GM19438 (cell line): ENCODE measurements around the gene TMBIM6.

Experiments
- ATAC-seq: cut with Tn5 transposase; IDR thresholded peaks from one replicate; pipeline ENCODE4 v1.9.1; 2021; ENCODE audit warnings: low read depth; ENCODE audit not compliant: unreplicated experiment

TMBIM6 gene

DNA sequence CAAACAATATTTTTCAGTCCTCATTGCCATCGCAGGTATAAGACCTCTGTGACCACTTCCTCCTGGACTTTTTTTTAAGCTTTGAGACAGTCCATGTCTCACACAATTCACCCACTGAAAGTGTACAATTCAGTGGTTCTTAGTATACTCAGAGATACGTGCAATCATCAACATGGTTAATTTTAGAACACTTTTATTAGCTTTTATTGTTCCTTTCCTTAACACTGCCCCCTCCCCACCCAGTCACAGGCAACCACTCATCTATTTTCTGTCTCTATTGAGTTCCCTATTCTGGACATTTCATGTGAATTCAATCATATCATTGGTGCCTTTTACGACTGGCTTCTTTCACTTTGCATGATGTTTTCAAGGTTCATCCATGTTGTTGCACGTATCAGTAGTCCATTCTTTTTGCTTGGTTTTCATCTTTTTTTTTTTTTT lies 70.6 kb downstream of the TMBIM6 start:
- ATAC-seq, result no peak

DNA sequence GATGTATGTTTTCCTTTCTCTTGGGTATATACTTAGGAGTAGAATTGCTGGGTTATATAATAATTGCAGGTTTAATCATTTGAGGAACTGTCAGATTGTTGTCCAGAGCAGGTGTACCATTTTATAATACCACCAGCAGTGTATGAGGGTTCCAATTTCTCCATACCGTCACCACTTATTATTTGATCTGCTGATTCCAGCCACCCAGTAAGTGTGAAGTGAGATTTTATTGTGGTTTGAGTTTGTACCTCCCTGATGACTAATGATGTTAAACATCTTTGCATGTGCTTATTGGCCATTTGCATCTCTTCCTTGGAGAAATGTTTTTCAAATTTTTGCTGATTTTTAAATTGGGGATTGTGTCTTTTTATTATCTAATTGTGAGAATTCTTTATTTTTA lies 71.8 kb downstream of the TMBIM6 start:
- ATAC-seq, result no peak
